Stimulated activated naive CD8-positive, alpha-beta T cell treated with anti-CD3 and anti-CD28 coated beads, Interleukin-15, Interleukin-2, amounts not matched to agents 100 ng/mL and 50 ng/mL, for 24 hours (primary cell): ENCODE data around the gene DDC.
"Not testable (repeated sequence)": the region's sequence is repeated elsewhere in the genome, so short reads cannot be mapped to it uniquely, and the experiment has no call there.

Source experiments
- H3K27ac Mint-ChIP-seq: one replicate; pipeline ENCODE4 v1.8.0; 2021; ENCODE audit warnings: mild to moderate bottlenecking, mixed read lengths
- H3K27me3 Mint-ChIP-seq: one replicate; pipeline ENCODE4 v1.8.0; 2021; ENCODE audit warnings: mixed read lengths
- H3K36me3 Mint-ChIP-seq: one replicate; pipeline ENCODE4 v1.8.0; 2021; ENCODE audit warnings: low read depth, mixed read lengths
- H3K4me1 Mint-ChIP-seq: one replicate; pipeline ENCODE4 v1.8.0; 2021; ENCODE audit warnings: low read depth, mixed read lengths
- H3K4me3 Mint-ChIP-seq: one replicate; pipeline ENCODE4 v1.8.0; 2021; ENCODE audit warnings: mild to moderate bottlenecking, mixed read lengths
- H3K9me3 Mint-ChIP-seq: one replicate; pipeline ENCODE4 v1.8.0; 2021; ENCODE audit warnings: mixed read lengths

DDC gene

GRCh38 chr7:50531401-50531911 lies 33.7 kb downstream of the DDC start:
- Mint-ChIP-seq H3K4me1 (peaks cover 11% of the 10 kb centered on the region), H3K27me3 (peaks cover 12% of the 10 kb centered on the region), H3K4me3 (no peak overlapping the region), H3K27ac (peak overlapping the region; percentile 53), H3K9me3 (no peaks in the 10 kb centered on the region), H3K36me3 (no peaks in the 10 kb centered on the region)

- Mint-ChIP-seq H3K27ac (no peak overlapping the region), H3K36me3 (no peaks in the 10 kb centered on the region), H3K9me3 (no peaks in the 10 kb centered on the region), H3K4me3 (no peak overlapping the region), H3K4me1 (peaks cover 11% of the 10 kb centered on the region), H3K27me3 (peaks cover 15% of the 10 kb centered on the region)
These were observed 34.4 kb downstream of the DDC start for GRCh38 chr7:50530766-50531165.

GRCh38 chr7:50529093-50529862 lies 35.9 kb downstream of the DDC start:
- Mint-ChIP-seq H3K27me3 (peaks cover 16% of the 10 kb centered on the region), H3K4me1 (peaks cover 11% of the 10 kb centered on the region), H3K36me3 (no peaks in the 10 kb centered on the region), H3K27ac (no peak overlapping the region), H3K4me3 (no peak overlapping the region), H3K9me3 (no peaks in the 10 kb centered on the region)

GRCh38 chr7:50528266-50529092 lies 36.7 kb downstream of the DDC start:
- Mint-ChIP-seq H3K27ac (no peak overlapping the region), H3K4me3 (no peak overlapping the region), H3K27me3 (peaks cover 21% of the 10 kb centered on the region), H3K9me3 (no peaks in the 10 kb centered on the region), H3K36me3 (no peaks in the 10 kb centered on the region), H3K4me1 (peaks cover 11% of the 10 kb centered on the region)

GRCh38 chr7:50519350-50519749 lies 45.9 kb downstream of the DDC start:
- Mint-ChIP-seq H3K27me3 (peaks cover 41% of the 10 kb centered on the region), H3K9me3 (peaks cover 16% of the 10 kb centered on the region)
- H3K36me3 Mint-ChIP-seq, H3K4me1 Mint-ChIP-seq, H3K4me3 Mint-ChIP-seq, H3K27ac Mint-ChIP-seq: not testable (repeated sequence)

- no peaks in the 10 kb centered on the region for H3K4me1 Mint-ChIP-seq
- H3K27me3 Mint-ChIP-seq = peaks cover 32% of the 10 kb centered on the region
- peaks cover 8% of the 10 kb centered on the region for H3K9me3 Mint-ChIP-seq
- H3K27ac Mint-ChIP-seq = no peak overlapping the region
- H3K36me3 Mint-ChIP-seq = no peaks in the 10 kb centered on the region
- H3K4me3 Mint-ChIP-seq = no peak overlapping the region
These were observed 51.9 kb downstream of the DDC start for GRCh38 chr7:50513166-50513871.

GRCh38 chr7:50512384-50512783 lies 52.8 kb downstream of the DDC start:
- H3K4me1 Mint-ChIP-seq = no peaks in the 10 kb centered on the region

GRCh38 chr7:50509459-50509858 lies 55.7 kb downstream of the DDC start:
- Mint-ChIP-seq H3K27ac (no peak overlapping the region), H3K4me1 (no peaks in the 10 kb centered on the region), H3K9me3 (no peaks in the 10 kb centered on the region), H3K36me3 (no peaks in the 10 kb centered on the region), H3K4me3 (no peak overlapping the region), H3K27me3 (peaks cover 10% of the 10 kb centered on the region)

More at GRCh38 chr7:50512384-50512783, 52.8 kb downstream of the DDC start:
- Mint-ChIP-seq H3K9me3 (peaks cover 8% of the 10 kb centered on the region), H3K27me3 (peaks cover 33% of the 10 kb centered on the region), H3K4me3 (no peak overlapping the region), H3K27ac (no peak overlapping the region), H3K36me3 (no peaks in the 10 kb centered on the region)

GRCh38 chr7:50508471-50508943 lies 56.7 kb downstream of the DDC start:
- no peak overlapping the region for H3K4me3 Mint-ChIP-seq
- H3K27ac Mint-ChIP-seq = no peak overlapping the region
- no peaks in the 10 kb centered on the region for H3K4me1 Mint-ChIP-seq
- H3K36me3 Mint-ChIP-seq = no peaks in the 10 kb centered on the region
- H3K27me3 Mint-ChIP-seq = peaks cover 5% of the 10 kb centered on the region
- no peaks in the 10 kb centered on the region for H3K9me3 Mint-ChIP-seq

- H3K27me3 Mint-ChIP-seq = peaks cover 5% of the 10 kb centered on the region
These were observed 57.2 kb downstream of the DDC start for GRCh38 chr7:50507898-50508470.

GRCh38 chr7:50505553-50506210 lies 59.5 kb downstream of the DDC start:
- H3K9me3 Mint-ChIP-seq = no peaks in the 10 kb centered on the region
- H3K36me3 Mint-ChIP-seq = no peaks in the 10 kb centered on the region
- H3K4me3 Mint-ChIP-seq = no peak overlapping the region

More at GRCh38 chr7:50507898-50508470, 57.2 kb downstream of the DDC start:
- Mint-ChIP-seq H3K4me3 (no peak overlapping the region), H3K4me1 (no peaks in the 10 kb centered on the region), H3K36me3 (no peaks in the 10 kb centered on the region), H3K27ac (no peak overlapping the region), H3K9me3 (no peaks in the 10 kb centered on the region)

GRCh38 chr7:50504646-50505546 lies 60.3 kb downstream of the DDC start:
- Mint-ChIP-seq H3K36me3 (no peaks in the 10 kb centered on the region), H3K4me3 (no peak overlapping the region), H3K4me1 (no peaks in the 10 kb centered on the region), H3K9me3 (no peaks in the 10 kb centered on the region), H3K27ac (no peak overlapping the region), H3K27me3 (peaks cover 5% of the 10 kb centered on the region)

More at GRCh38 chr7:50505553-50506210, 59.5 kb downstream of the DDC start:
- H3K4me1 Mint-ChIP-seq = no peaks in the 10 kb centered on the region
- no peak overlapping the region for H3K27ac Mint-ChIP-seq
- H3K27me3 Mint-ChIP-seq = peaks cover 5% of the 10 kb centered on the region

- no peaks in the 10 kb centered on the region for H3K9me3 Mint-ChIP-seq
- H3K36me3 Mint-ChIP-seq = no peaks in the 10 kb centered on the region
- H3K4me3 Mint-ChIP-seq = no peak overlapping the region
- H3K4me1 Mint-ChIP-seq = no peaks in the 10 kb centered on the region
- no peak overlapping the region for H3K27ac Mint-ChIP-seq
- H3K27me3 Mint-ChIP-seq = peaks cover 3% of the 10 kb centered on the region
These were observed 62.3 kb downstream of the DDC start for GRCh38 chr7:50502947-50503346.
